HFF-Myc (cell line): ENCODE measurements around the gene LRRFIP1.
A peak's percentile ranks its signal among the peaks of the same experiment; 100 is the strongest.

ENCODE experiments used
- DNase-seq: peaks from one replicate; pipeline ENCODE4 v3.0.0-alpha.2; 2011; ENCODE audit warnings: low read depth; ENCODE audit errors: extremely low read depth
- H3K4me3 ChIP-seq: replicated peaks from 2 replicates; pipeline ENCODE4 v1.5.1; 2011; ENCODE audit warnings: low read depth, mild to moderate bottlenecking, control low read depth, low read length
- CTCF ChIP-seq: IDR thresholded peaks from 2 replicates; pipeline ENCODE4 v1.5.1; 2012; ENCODE audit warnings: mild to moderate bottlenecking, low read depth, low read length, control low read depth; ENCODE audit errors: missing control alignments

The LRRFIP1 gene

GRCh38 chr2:237791977-237792727, 164.8 kb downstream of the LRRFIP1 start:
- no peak overlapping the region for H3K4me3 ChIP-seq
- no peak for DNase-seq
- peak; percentile 55 for TF ChIP-seq CTCF

DNA sequence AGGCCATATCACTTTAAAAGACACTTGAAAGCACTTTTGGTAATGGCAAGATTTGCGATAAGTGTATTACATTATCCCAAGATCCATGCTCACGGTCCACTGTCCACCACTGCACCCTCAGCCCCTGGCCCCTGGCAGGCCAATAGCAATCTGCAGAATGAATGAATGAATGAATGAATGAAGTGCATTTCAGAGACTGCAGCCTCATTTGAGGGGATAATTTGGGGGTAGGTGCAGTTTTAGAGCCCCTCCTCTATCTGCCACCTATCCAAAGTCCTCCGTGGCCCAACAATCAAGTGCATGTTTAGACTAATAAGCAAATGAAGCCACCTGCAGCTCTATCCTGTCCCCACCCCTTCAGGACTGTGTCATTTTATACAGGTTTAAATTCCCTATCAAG, 169.9 kb downstream of the LRRFIP1 start:
- no peak for TF ChIP-seq CTCF
- no peak overlapping the region for H3K4me3 ChIP-seq
- no peak for DNase-seq

- no peak for TF ChIP-seq CTCF
- DNase-seq = no peak
- H3K4me3 ChIP-seq = no peak within 1 kb of the TSS
Observed at GRCh38 chr2:237798236-237799059, 171.1 kb downstream of the LRRFIP1 start, which contains the start of gene RBM44. RBM44 (plus strand) TSS chr2:237798779; CDS start chr2:237813610, 14,831 bp downstream.

DNA sequence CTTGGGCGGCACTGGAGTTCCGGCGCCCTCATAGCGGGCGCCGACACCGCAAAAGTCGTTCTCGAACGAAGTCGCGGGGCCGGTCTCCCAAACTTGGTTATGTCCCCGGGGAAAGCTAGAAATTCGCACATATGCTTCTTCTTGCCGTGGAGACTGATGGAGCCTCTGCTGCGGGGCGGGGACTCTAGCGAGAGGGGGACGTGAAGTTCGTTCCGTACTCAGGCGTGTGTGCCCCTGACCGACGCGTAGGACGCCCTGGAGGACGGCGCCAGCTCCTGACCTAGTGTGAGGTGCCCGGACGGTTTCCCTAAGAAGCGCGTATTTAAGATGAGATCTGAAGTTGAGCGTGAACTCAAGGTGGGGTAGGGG, 171.7 kb downstream of the LRRFIP1 start:
- no peak for DNase-seq
- TF ChIP-seq CTCF = no peak
- H3K4me3 ChIP-seq = no peak overlapping the region

DNA sequence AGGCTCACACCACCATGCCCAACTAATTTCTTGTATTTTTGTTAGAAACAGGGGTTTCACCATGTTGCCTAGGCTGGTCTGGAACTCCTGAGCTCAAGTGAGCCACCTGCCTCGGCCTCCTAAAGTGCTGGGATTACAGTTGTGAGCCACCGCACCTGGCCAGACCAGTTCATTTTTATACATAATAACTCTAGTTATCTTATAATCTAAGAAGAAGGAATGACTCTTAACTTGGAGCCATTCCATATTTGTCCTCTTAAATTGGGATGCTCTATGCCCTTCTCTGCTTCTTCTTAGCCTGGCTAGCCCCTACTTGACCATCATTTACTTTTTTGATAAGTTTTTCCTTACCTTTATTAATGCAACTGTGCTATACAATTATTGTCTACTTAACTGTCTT, 174.1 kb downstream of the LRRFIP1 start:
- no peak for DNase-seq
- no peak for TF ChIP-seq CTCF
- no peak overlapping the region for H3K4me3 ChIP-seq

DNA sequence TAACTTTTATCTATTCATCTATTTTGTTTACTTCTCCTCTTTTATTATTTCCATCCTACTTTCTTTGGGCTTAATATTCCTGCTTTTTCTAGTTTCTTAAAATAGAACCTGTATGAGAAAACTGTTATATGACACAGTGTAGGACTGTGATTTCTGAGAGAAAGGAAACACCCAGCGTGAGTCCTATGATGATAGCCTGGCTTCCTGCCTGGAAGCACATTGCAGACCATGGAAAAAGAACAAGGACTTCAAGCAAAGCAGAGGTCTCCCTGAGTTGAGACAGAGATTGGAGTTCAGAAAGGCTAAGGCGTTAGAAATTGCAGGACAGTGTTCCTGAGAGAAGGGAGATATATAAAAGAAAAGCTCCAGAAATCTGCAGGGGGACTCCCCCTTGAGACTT, 178.9 kb downstream of the LRRFIP1 start:
- no peak for TF ChIP-seq CTCF
- no peak for DNase-seq
- H3K4me3 ChIP-seq = no peak overlapping the region
